ENCODE results near the gene PSME2. TPM values are rescaled to one million over a fixed set of nuclear protein-coding genes. Genes with fewer than 3 reads are reported as not detected.

The PSME2 gene
- total and polyA plus RNA-seq, 2 of the 13 experiments (the other 11 are each of a cell fraction or from before 2014, with no cell fraction given), result 332 to 716 TPM

- TF ChIP-seq TIGD3 (CRISPR knock-in tag; IDR thresholded peaks at IDR 0.05; ENCODE audit: borderline replicate concordance) (peak; percentile 75; the same call in 1 of the 2 replicates), ZFP1 (CRISPR knock-in tag; IDR thresholded peaks at IDR 0.05) (no peak), ZNF362 (CRISPR knock-in tag; IDR thresholded peaks at IDR 0.05; ENCODE audit: borderline replicate concordance) (peak; percentile 49; the same call in 1 of the 2 replicates), MLXIP (CRISPR knock-in tag; IDR thresholded peaks at IDR 0.05; ENCODE audit: borderline replicate concordance) (no peak), AHDC1 (CRISPR knock-in tag; IDR thresholded peaks at IDR 0.05; ENCODE audit: borderline replicate concordance) (no peak), EP300 (IDR thresholded peaks at IDR 0.05; ENCODE audit: low read depth in 2 of 2, low read length in 2 of 2) (no peak), EP300 (CRISPR knock-in tag; IDR thresholded peaks at IDR 0.05; ENCODE audit: borderline replicate concordance) (no peak), REXO4 (CRISPR knock-in tag; IDR thresholded peaks at IDR 0.05; ENCODE audit: borderline replicate concordance) (no peak), SP2 (CRISPR knock-in tag; IDR thresholded peaks at IDR 0.05) (no peak), ZNF572 (CRISPR knock-in tag; IDR thresholded peaks at IDR 0.05) (no peak), BORCS8-MEF2B (CRISPR knock-in tag; IDR thresholded peaks at IDR 0.05) (no peak; the same call in 1 of the 2 replicates), HIVEP1 (CRISPR knock-in tag; IDR thresholded peaks at IDR 0.05) (peak; percentile 69), ZSCAN21 (CRISPR knock-in tag; IDR thresholded peaks at IDR 0.05; ENCODE audit: borderline replicate concordance) (no peak), NFKB2 (CRISPR knock-in tag; IDR thresholded peaks at IDR 0.05; ENCODE audit: borderline replicate concordance) (peak; percentile 62; the same call in 1 of the 2 replicates), KDM5B (CRISPR knock-in tag; IDR thresholded peaks at IDR 0.05; ENCODE audit: borderline replicate concordance) (peak; percentile 82; the same call in 1 of the 2 replicates), ZNF12 (CRISPR knock-in tag; IDR thresholded peaks at IDR 0.05) (peak; percentile 49; the same call in 1 of the 2 replicates)
Measured at GRCh38 chr14:24147761-24148428, 1.5 kb upstream of the PSME2 start (continued).
